ENCODE data around the gene TUBB6. TPM values are rescaled to one million over a fixed set of nuclear protein-coding genes. Genes with fewer than 3 reads are reported as not detected.

Gene TUBB6
- total RNA-seq, 1 donor from 2014 or later: 35.6 TPM

- TF ChIP-seq CTCF (IDR thresholded peaks at IDR 0.05; ENCODE audit: partially characterized antibody, unreplicated experiment): no peak
- H3K27me3 Mint-ChIP-seq (ENCODE audit: unreplicated experiment): peaks cover 11% of the 10 kb centered on the region
- H3K4me3 Mint-ChIP-seq (ENCODE audit: unreplicated experiment): no peak overlapping the region
- no peaks in the 10 kb centered on the region for H3K36me3 Mint-ChIP-seq (ENCODE audit: unreplicated experiment)
- H3K9me3 Mint-ChIP-seq (ENCODE audit: unreplicated experiment): no peaks in the 10 kb centered on the region
- no peak for DNase-seq
- H3K27ac Mint-ChIP-seq (ENCODE audit: unreplicated experiment): no peak overlapping the region
- H3K4me1 Mint-ChIP-seq (ENCODE audit: low read depth, unreplicated experiment): peaks cover 10% of the 10 kb centered on the region
These were observed 18.0 kb upstream of the TUBB6 start for GRCh38 chr18:12290086-12290485.

GRCh38 chr18:12291161-12291560, 16.9 kb upstream of the TUBB6 start:
- no peaks in the 10 kb centered on the region for H3K36me3 Mint-ChIP-seq (ENCODE audit: unreplicated experiment)
- H3K27me3 Mint-ChIP-seq (ENCODE audit: unreplicated experiment): peaks cover 11% of the 10 kb centered on the region
- no peak for DNase-seq
- peaks cover 10% of the 10 kb centered on the region for H3K4me1 Mint-ChIP-seq (ENCODE audit: low read depth, unreplicated experiment)
- no peak overlapping the region for H3K27ac Mint-ChIP-seq (ENCODE audit: unreplicated experiment)
- no peak for TF ChIP-seq CTCF (IDR thresholded peaks at IDR 0.05; ENCODE audit: partially characterized antibody, unreplicated experiment)
- no peaks in the 10 kb centered on the region for H3K9me3 Mint-ChIP-seq (ENCODE audit: unreplicated experiment)
- H3K4me3 Mint-ChIP-seq (ENCODE audit: unreplicated experiment): no peak overlapping the region

- peaks cover 10% of the 10 kb centered on the region for H3K4me1 Mint-ChIP-seq (ENCODE audit: low read depth, unreplicated experiment)
- H3K27ac Mint-ChIP-seq (ENCODE audit: unreplicated experiment): no peak overlapping the region
- DNase-seq: no peak
- no peak overlapping the region for H3K4me3 Mint-ChIP-seq (ENCODE audit: unreplicated experiment)
- H3K27me3 Mint-ChIP-seq (ENCODE audit: unreplicated experiment): peaks cover 11% of the 10 kb centered on the region
- TF ChIP-seq CTCF (IDR thresholded peaks at IDR 0.05; ENCODE audit: partially characterized antibody, unreplicated experiment): no peak
- H3K36me3 Mint-ChIP-seq (ENCODE audit: unreplicated experiment): no peaks in the 10 kb centered on the region
- H3K9me3 Mint-ChIP-seq (ENCODE audit: unreplicated experiment): no peaks in the 10 kb centered on the region
These were observed 16.4 kb upstream of the TUBB6 start for GRCh38 chr18:12291690-12292089.

DNA sequence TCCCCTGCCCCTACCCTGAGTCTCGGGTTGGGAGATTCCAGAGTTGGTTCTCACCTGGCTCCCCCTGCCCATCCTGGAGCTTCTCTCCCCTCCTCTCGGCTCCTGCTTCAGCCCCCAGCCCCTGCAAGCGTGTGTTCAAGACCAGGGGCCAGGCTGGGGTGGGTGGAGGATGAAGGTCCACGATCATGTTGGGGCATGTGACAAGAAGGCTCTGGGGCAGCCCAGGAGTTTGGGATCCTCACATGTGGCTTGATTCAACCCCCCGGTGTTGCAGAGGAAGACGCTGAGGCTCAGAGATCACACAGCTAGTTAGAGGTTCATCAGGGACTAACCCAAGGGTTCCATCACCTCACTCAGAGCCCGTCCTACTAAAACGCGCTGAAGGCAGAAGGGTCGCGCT, 14.2 kb upstream of the TUBB6 start:
- Mint-ChIP-seq H3K36me3 (ENCODE audit: unreplicated experiment) (no peaks in the 10 kb centered on the region), H3K4me1 (ENCODE audit: low read depth, unreplicated experiment) (peaks cover 8% of the 10 kb centered on the region), H3K27me3 (ENCODE audit: unreplicated experiment) (peaks cover 3% of the 10 kb centered on the region), H3K9me3 (ENCODE audit: unreplicated experiment) (no peaks in the 10 kb centered on the region), H3K27ac (ENCODE audit: unreplicated experiment) (no peak overlapping the region), H3K4me3 (ENCODE audit: unreplicated experiment) (no peak overlapping the region)
- TF ChIP-seq CTCF (IDR thresholded peaks at IDR 0.05; ENCODE audit: partially characterized antibody, unreplicated experiment): no peak
- no peak for DNase-seq

DNA sequence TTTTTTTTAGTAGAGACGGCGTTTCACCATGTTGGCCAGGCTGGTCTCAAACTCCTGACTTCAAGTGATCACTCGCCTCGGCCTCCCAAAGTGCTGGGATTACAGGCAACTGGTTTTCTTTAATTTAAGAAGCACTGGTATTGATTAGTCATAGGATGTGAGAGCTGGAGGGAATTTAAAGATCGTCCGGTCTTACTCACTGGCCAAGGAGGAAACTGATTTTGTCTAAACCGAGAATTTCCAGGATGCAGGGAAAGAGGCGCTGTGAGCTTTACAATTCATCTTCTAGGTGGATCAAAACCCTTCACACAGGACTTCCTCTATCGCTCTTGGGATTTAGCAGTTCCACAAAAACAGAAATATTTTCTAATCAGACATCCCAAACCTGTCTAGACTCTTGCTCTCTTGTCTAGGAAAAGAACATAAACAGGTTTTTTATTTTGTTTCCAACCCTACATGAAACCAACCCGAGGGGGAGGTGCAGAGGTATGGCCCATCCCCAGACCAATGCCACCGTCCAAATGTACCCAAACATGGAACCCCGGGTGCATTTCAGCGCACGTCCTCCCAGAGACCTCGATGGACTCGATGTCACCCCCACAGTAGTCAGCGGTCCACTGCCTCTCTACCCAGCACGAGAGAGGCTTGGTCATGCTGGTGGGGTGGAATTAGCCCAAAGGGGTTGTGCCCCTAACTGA, 12.5 kb upstream of the TUBB6 start:
- H3K27me3 Mint-ChIP-seq (ENCODE audit: unreplicated experiment): peaks cover 3% of the 10 kb centered on the region
- H3K27ac Mint-ChIP-seq (ENCODE audit: unreplicated experiment): no peak overlapping the region
- no peak overlapping the region for H3K4me3 Mint-ChIP-seq (ENCODE audit: unreplicated experiment)
- no peak for DNase-seq
- H3K9me3 Mint-ChIP-seq (ENCODE audit: unreplicated experiment): no peaks in the 10 kb centered on the region
- no peak for TF ChIP-seq CTCF (IDR thresholded peaks at IDR 0.05; ENCODE audit: partially characterized antibody, unreplicated experiment)
- no peaks in the 10 kb centered on the region for H3K36me3 Mint-ChIP-seq (ENCODE audit: unreplicated experiment)
- H3K4me1 Mint-ChIP-seq (ENCODE audit: low read depth, unreplicated experiment): peaks cover 4% of the 10 kb centered on the region
